ENCODE data around the gene AXL.
"Not testable (repeated sequence)": the region's sequence is repeated elsewhere in the genome, so short reads cannot be mapped to it uniquely, and the experiment has no call there.

DNA sequence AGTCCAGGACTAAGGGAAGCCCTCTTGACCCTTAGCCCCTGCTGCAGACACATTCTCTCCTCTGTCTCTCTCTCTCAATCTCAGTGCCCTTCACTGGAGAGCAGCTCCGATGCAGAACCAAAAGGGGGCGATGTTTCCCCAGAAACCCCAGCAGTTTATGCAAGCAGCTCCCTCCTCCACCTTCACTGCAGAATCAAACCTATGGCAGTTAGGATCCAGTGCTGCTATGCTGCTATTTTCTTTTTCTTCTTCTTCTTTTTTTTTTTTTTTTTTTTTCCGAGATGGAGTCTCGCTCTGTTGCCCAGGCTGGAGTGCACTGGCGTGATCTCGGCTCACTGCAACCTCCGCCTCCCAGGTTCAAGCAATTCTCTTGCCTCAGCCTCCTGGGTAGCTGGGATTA lies 14.7 kb upstream of the AXL start:
- TF ChIP-seq, protein P1, sequence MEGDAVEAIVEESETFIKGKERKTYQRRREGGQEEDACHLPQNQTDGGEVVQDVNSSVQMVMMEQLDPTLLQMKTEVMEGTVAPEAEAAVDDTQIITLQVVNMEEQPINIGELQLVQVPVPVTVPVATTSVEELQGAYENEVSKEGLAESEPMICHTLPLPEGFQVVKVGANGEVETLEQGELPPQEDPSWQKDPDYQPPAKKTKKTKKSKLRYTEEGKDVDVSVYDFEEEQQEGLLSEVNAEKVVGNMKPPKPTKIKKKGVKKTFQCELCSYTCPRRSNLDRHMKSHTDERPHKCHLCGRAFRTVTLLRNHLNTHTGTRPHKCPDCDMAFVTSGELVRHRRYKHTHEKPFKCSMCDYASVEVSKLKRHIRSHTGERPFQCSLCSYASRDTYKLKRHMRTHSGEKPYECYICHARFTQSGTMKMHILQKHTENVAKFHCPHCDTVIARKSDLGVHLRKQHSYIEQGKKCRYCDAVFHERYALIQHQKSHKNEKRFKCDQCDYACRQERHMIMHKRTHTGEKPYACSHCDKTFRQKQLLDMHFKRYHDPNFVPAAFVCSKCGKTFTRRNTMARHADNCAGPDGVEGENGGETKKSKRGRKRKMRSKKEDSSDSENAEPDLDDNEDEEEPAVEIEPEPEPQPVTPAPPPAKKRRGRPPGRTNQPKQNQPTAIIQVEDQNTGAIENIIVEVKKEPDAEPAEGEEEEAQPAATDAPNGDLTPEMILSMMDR (IDR thresholded peaks at IDR 0.05; ENCODE audit: extremely low read depth in 1 of 2, insufficient read depth in 1 of 2, low read depth in 1 of 2, low read length in 2 of 2) = peak; percentile 89 to 92
- TF ChIP-seq POLR2A (IDR thresholded peaks at IDR 0.05; ENCODE audit: low read depth, low read length); POLR2AphosphoS5 (IDR thresholded peaks at IDR 0.05; ENCODE audit: insufficient read depth, low read depth, low read length); EZH2 (IDR thresholded peaks at IDR 0.05; ENCODE audit: borderline replicate concordance, low read depth, low read length, severe bottlenecking); GATA2 (IDR thresholded peaks at IDR 0.05; ENCODE audit: insufficient read depth, insufficient read length, low read depth, low read length): not testable (repeated sequence)
- TF ChIP-seq, protein P2, sequence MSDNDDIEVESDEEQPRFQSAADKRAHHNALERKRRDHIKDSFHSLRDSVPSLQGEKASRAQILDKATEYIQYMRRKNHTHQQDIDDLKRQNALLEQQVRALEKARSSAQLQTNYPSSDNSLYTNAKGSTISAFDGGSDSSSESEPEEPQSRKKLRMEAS (IDR thresholded peaks at IDR 0.05; ENCODE audit: insufficient read depth, insufficient read length) = not testable (repeated sequence)

All from endothelial cell of umbilical vein (primary cell).